Esophagus mucosa (tissue), 1 donor: ENCODE measurements around the gene TXNL1. TPM values are rescaled to one million over a fixed set of nuclear protein-coding genes. Genes with fewer than 3 reads are reported as not detected.
"Not testable (repeated sequence)": the region's sequence is repeated elsewhere in the genome, so short reads cannot be mapped to it uniquely, and the experiment has no call there.

Experiments
- ATAC-seq: fragments of 200-7000 bp; cut with Tn5 transposase; one replicate; pipeline ENCODE4 v1.9.1; 2020
- total RNA-seq: library from RNA; stranded (reverse); gene quantifications from one replicate; pipeline ENCODE4 v1.2.4, GENCODE V29; 2023
- donor health status: DM: yes; HTN: yes; CAD: no.

Gene TXNL1
- 56.9 TPM for total RNA-seq

DNA sequence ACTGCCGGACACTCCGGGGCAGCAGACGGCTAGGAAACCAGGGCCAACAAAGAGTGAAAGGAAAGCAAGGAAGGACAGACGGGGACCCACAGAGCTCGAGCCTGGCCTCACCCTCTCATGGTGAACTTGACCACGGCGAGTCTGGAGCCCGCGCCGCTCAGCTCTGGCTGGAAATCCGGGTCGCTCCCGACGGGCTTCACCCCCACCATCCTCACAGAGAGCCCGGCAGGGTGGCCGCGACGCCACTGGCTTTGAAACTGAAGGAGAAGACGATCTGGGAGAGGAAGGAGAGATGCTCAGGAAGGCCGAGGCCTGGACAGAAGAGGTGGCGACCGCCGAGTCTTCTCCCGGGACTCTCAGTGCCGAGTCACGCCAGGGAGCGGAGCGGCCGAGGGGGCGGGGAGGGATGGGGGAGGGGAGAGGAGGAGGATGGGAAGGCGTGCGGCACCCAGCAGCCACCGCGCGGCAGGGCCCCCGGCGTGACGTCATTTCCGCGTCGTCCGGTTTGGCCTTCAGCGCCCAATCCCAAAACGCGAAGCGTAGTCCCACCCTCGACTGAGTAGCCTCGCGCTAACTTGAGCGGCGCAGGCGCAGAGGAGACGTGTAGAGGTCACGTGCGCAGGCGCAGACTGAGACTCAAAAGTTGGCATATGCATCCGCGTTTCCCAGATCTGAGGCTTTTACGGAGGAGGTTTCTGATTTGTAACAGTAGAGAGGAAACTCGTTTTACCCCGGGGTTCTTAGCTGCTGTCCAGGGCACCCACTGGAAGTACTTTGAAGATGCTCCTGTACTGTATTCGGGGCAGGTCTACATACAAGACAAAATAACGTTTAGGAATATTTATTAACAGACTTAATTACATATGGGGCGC is at the start of gene TXNL1:
TSS of gene TXNL1 (minus strand) at position 361 of the 872 bp plus-strand sequence. CDS start at position 209, 152 bp downstream.
- peak; percentile 99 for ATAC-seq

DNA sequence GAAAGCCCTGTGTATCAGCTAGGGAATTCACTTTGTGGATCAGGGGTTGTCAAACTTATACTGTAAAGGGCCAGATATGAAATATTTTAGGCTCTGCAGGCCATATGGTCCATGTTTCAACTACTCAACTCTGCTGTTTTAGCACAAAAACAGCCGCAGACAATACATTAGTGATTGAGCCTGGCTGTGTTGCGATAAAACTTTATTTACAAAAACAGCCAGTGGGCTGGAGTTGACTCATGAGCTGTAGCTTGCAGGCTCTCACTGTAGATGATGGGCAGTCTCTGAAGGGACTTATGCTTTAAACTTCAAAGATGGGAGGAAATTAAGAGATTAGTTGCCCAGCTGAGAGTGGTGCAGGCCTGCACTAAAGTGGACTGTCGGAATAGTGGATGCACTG is 45.9 kb upstream of the TXNL1 start:
- no peak for ATAC-seq

DNA sequence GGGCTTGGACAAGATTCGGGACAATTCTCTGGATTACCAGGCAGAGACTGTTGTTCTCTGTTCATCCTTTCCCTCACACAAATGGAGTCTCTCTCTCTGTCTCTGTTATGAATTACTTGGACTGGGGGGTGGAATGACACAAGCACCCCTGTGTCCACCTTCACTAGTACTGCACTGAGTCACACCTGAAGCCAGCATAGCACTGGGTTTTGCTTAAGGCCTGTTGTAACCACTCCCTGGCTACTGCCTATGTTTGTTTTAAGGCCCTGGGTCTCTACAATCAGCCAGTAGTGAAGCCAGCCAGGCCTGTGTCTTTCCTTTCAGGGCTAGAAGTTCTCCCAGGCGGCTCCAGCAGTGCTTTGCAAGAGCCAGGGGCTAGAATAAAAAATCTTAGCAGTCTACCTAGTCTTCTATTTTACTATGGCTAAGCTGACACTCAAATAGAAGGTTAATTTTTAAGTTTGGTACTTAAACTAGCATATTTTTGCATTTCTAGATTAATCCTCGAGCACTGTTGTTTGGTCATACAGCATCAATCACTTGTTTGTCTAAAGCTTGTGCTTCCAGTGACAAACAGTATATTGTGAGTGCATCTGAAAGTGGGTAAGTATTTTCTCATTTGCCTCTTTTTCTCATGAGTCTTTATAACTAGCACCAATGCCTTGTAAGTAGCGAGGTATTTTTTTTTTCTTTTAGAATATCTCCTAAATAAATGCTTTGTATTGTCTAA is 40.6 kb upstream of the TXNL1 start:
- no peak for ATAC-seq

DNA sequence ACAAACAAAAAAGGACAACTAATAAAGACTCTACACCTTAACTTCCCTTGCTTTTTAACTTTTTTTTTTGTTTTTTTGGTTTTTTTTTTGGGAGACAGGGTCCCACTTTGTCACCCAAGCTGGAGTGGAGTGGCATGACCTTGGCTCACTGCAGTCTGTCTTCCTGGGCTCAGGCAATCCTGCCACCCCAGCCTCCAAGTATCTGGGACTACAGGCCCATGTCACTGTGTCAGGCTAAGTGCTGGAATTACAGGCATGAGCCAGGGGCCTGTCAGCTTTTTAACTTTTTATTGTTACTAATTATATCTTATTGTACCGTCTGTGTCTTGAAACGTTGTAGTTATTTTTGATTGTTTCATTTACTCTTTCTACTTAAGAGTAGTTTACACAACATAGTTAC is 38.2 kb upstream of the TXNL1 start:
- no peak for ATAC-seq

DNA sequence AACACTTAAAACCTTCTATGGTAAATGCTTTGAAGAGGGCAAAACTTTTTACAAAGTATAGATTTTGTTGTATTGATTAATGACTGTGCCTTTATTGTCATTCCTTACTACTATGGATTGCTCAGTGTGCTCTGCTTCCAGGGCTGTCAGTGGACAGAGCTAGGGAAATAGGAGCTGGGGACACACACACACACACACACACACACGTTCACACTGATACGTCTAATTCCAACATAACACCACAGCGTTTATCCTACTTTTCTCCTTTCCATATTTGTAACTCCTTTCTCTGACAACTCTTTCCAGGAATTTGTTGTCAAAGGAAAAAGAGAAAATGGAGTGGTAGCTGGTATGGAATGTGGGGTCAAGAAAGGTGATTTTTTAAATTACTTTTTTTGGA is 34.6 kb upstream of the TXNL1 start:
- no peak for ATAC-seq

DNA sequence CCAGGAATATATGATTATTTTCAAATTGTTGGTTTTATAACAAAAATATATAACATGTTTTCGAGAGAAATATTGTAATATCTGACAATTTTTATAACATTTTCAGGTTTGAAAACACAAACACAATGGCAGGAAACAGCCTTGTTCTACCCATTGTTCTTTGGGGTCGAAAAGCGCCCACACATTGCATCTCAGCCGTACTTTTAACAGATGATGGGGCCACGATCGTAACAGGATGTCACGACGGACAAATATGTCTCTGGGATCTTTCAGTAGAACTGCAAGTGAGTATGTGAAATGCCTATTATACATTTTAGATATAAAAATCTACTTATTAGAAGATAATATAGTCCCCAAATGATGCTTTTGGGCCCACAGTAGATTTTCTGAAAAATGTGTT is 34.0 kb upstream of the TXNL1 start:
- no peak for ATAC-seq

DNA sequence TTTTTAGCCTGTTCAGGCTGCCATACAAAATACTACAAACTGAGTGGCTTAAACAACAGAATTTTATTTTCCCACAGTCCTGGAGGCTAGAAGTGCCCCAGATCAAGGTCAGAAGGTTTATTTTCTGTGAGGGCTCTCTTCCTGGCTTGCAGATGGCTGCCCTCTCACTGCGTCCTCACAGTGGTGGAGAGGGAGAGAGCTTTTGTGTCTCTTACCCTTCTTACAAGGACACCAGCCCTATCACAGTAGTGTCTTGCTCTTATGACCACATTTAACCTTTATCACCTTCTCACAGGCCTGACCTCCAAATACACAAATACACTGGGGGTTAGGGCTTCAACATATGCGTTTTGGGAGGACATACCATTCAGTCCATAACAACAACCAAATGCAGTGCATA is 24.5 kb upstream of the TXNL1 start:
- ATAC-seq = no peak

DNA sequence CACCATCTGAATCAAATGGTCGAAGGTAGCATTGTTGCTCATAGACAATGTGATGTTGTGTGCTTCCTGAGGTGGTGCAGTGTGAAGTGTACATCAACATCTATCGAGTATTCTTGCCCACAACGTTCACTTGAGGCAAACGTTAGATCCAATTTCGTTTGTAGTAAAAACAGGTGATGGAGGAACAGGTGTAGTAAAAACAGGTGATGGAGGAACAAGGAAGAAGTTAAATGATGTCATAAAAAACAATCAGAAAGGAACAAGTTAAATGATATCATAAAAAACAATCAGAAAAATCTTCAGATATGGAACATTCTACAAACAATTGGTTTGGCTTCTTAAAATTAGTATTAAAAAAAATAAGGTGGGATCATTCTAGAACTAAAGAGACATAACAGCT is 24.1 kb upstream of the TXNL1 start:
- no peak for ATAC-seq

DNA sequence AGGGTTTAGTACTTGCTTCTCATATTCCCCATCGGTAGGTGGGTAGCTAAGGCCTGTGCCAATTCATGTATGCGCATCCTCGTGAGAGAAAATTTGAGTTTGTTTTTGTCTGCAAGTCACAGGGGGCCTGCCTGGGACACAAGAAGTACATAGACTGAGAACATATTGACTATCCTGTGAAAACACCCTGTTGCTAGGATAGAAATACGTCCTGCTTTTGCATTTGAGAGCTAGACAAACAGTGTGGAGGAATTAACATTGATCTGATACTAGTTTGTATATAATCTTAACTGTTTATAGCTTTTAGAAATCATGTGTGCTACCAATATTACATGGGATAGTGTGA is 23.6 kb upstream of the TXNL1 start:
- no peak for ATAC-seq

DNA sequence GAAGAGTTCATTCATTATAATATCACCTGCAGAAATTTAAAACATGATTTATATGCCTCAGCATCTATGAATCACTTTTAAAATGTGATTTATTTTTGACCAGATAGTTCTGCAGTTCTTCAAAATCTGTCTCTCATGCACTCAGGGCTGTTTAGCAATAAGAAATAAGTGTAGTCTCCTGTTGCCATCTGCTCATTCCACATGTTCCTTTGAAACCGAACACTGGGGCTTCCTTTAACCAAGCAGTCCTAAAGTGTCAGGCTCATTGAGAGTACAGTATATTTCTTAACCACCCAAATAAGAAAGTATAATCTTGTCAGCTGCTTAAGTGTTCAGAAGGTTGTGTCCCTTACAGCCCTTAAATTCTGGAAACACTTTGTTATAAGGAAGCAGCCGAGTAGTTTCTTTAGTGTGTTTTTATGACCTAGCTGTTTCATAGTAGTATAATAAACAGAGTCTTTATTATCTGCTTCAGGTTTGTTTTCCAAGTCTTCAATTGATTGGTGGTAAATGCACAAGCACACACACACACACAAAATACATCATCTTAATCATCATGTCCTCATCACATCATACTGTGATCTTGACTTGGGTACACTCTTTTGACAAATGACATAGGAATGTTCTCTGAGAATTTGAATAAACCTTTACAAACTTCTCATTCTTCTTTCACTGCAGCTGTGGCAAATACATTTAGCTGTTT is 23.1 kb upstream of the TXNL1 start:
- ATAC-seq = no peak

DNA sequence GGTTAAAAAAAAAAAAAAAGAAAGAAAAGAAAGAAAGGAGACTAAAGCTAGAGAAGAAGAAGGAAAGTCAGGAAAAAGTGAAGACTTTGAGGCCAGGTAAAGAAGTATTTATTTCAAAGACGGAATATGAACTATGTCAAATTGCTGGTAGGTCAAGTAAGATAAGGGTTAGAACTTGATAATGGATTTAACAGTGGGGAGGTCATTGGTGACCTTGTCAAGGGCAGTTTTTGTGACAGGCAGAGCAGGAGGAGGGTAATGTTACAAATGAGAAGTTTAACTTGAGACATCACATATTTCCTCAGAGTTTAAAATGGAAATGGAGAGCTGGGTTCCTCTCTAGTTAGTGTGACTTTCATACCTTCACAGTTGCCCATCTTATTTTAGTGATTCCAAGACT is 22.3 kb upstream of the TXNL1 start:
- ATAC-seq = no peak

DNA sequence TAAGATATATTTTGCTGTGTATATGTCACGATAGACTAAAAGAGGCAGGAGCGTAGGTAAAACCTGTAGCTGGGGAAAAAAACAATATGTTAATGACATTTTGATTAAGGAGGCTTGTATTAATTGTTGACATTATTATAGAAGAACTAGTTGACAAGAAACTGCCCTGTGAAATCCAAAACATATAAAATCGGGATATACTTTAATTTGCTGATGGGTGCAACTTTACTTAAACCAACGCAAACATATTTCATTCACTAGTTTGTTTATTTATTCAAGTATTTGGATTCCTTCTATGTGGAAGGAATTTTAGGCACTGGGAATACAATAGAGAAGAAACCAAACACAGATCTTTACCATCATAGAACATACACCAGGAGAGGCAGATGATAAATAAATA is 20.7 kb upstream of the TXNL1 start:
- ATAC-seq = no peak

DNA sequence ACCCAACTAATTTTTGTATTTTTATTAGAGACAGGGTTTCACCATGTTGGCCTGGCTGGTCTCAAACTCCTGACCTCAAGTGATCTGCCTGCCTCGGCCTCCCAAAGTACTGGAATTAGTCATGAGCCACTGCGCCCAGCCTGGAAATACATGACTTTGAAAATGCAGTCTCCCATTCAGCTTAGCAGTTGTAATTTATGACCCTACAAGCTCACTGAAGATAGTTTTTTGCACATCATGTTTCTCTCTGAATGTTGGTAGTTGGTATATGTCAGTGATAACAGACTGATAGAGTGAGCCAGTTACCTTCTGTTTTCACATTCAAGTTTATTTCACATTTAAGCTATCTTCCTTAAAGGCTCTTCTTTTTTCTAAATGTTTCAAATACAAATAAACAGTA is 19.9 kb upstream of the TXNL1 start:
- no peak for ATAC-seq

DNA sequence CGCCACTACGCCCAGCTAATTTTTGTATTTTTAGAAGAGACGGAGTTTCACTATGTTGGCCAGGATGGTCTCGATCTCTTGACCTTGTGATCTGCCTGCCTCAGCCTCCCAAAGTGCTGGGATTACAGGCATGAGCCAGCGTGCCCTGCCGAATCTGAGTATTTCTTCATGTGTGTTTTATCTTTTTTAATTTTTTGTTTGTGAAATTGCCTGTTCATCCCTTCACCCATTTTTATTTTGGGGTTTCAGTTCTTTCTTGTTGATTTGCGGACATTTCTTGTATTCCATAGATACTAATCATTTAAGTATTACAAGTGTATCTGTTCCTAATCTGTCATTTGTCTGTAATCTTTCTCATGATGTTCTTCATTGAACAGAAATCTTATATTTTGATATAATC is 15.9 kb upstream of the TXNL1 start:
- not testable (repeated sequence) for ATAC-seq

DNA sequence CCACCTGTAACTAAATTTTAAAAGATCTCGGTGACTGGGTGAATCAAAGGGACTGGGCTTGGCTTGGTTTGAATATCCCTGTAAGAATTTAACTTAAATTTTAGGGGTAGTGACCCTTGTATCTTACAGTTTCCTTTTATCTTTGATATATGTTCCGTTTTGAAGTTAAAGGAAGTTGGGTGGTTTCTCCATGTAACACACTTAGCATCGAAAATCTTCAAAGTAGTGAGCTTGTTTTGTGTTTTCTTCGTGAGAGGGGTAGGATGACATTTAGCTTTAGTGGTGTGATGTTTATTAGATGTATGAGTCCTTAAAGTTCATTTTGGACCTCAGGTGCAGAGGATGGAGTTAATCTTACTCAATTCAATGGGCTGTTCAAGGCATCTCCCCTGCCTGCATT is 14.4 kb upstream of the TXNL1 start:
- ATAC-seq = no peak

DNA sequence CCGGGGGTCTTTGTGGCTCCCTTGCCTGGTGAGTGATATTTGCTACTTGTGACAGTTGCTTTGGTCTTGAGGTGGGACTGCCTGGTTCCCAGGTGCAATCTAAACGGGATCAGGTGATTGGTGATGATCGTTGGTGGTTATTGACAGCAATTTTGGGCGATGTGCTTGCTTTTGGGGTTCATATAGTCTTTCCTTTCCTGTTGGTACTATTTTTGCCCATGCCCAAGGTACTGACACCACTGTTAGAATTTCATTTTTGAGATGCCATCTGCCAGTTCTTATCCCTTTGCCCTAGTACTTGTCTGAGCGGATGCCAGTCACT is 13.3 kb upstream of the TXNL1 start:
- no peak for ATAC-seq

DNA sequence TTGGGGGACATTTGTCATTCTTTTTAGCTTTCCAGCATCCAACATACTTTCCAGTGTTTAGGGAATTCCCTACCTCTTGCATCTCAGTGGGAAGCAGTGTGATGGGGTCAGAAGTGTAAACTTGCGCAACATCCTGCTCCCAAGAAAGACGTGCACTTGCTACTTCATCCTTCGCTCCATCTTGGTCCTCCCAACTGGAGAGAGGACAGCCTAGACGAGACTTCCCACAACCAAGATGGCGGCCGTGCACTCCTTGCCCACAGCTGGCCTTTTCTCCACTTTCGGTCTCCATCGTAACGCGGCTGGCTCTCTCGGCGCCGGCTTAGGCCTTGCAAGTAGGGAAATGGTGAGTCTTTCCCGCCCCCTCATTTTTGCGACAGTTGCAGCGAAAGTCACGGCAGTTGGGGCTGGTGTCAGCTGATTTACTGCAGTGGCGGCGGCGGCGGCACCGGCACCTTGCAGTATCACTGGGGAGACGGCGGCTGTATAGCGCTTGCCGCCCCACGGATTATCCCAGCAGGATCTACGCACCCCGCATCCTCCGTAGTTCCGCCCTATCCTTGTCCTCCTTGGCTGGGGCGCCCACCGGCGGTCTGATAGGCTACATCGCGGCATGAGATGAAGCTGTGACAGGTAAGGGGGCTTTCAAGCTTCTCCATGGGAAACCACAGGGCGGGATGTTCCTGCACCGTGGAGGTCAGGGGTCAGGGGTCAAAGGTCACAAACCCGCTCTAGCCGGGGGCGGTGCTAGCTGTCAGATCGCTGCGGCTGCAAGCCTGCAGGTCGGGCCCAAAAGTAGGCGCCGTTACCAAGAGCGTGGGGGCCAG is 12.8 kb upstream of the TXNL1 start, which contains the start of gene WDR7:
TSS of gene WDR7 (plus strand) at position 416 of the 827 bp plus-strand sequence. CDS start 21,157 bp downstream, outside the sequence.
- ATAC-seq = peak; percentile 98

DNA sequence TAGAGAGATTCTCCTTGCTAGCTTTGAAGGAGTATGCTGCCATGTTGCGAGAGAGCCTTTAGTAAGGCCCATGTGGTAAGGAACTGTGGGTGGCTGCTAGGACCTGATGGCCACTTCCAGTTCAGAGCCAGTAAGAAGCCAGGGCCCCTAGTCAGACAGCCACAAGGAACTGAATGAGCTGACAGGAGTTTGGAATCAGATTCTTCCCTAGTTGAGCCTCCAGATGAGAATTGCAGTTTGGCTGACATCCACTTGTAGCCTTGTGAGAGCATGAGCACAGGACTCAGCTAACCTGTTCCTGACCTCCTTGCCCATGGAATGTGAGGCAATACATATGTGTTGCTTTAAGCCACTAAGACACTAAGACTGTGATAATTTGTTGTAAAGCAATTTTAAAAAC is 11.6 kb upstream of the TXNL1 start:
- ATAC-seq = no peak

DNA sequence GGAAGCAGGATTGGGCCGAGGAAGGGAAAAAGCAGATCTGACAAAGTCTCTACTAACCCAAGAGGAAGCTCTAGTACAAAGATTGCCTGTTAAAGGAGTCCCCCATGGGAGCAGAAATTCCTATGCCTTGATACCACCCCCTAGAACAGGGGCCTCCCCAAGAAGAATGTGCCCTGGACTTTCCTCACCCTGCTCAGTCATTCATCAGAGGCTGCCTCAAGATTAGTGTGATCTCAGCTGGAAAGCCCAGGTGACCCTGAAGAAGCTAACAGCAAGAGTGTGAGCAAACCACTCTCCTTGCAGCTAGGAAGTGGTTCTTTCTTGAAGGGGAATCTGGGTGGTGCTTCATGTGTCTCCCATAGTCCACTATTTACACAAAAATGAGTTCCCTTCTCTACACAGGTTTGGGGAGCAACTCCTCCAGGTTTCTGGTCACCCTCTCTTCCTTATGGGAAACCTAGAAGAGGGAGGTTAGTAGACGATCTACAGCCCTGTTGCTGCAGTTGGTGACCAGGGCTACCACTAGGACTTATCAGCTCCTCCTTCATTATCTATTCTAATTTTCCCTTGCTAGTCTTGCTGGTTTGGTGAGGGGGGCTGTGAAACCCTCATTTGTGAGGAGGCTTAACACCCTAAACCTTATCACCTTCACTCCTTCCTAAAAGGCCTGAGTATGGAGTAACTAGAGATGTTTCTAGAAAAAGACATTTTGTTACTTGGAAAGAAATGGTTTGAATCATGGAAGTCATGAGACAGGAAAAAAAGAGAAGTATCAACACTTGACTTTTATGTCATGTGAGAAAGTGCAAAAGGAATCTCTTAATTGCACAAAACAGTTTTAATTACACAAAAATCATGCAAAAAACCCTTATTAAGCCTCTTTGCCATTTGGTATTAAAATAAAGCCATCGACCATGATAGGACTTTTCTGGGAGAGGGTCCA is 9.8 kb upstream of the TXNL1 start:
- ATAC-seq = no peak

DNA sequence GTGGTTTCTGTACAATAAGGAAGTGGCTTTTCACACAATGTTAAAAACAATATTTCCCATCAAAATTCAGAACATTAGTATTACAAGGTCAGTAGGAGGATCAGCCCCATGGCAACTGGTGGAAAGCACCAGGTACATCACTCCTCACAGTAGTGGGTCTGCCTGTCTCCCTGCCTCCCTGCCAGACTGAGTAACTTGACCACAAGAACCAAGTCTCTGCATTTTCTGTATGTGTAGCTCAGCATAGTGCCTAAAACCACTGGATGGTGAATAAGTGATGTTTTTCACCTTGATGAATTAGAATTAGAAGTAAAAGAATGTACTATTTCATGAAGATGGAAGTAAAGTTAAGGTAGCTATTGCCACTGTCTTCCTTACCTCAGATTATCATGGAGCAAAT is 8.7 kb upstream of the TXNL1 start:
- ATAC-seq = no peak

DNA sequence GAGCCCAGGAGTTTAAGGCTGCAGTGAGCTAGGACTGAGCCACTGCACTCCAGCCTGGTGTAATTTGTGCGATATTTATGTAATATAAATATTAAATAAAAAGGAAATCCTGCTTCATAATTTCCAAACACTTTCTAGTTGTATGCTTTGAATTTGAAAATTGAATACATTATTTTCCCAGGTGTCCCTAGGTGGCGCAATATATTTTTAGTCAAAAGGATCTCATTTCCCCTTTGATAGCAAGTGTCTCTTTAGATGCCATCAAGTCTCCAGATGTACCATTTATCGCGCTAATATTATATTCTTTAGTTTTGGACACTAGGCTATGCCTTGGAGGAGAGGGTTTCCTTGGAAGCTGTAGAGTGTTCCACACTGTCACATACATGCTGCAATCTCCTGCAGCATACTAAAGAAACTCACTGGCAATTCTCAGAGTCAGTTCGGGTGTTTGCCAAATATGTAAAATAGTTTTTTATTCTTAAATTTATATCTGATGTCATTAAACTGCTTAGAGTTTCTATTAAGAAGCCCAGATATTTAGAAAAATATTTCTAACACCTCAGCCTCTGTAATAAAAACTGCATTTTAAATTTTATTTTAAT is 7.1 kb upstream of the TXNL1 start:
- no peak for ATAC-seq
